Colonic mucosa (tissue), 4 donors: Measurements from ENCODE around the gene CPEB3. TPM values are rescaled to one million over a fixed set of nuclear protein-coding genes. Genes with fewer than 3 reads are reported as not detected.

Experiments
- DNase-seq: peaks from one replicate; pipeline ENCODE4 v3.0.0-alpha.2; 2020
- H3K27ac ChIP-seq: fragments of 200-600 bp; one replicate; pipeline ENCODE4 v1.8.0; 2021
- H3K27me3 ChIP-seq: fragments of 200-600 bp; one replicate; pipeline ENCODE4 v1.8.0; 2021
- H3K36me3 ChIP-seq: fragments of 200-600 bp; one replicate; pipeline ENCODE4 v1.8.0; 2021
- H3K4me1 ChIP-seq: fragments of 200-600 bp; one replicate; pipeline ENCODE4 v1.8.0; 2021; ENCODE audit warnings: mild to moderate bottlenecking
- H3K4me3 ChIP-seq: fragments of 200-600 bp; one replicate; pipeline ENCODE4 v1.8.0; 2021
- H3K9ac ChIP-seq, 2 donors: one replicate each; pipeline ENCODE4 v1.7.0; 2013; ENCODE audit warnings: control low read depth in 2 of 2, low read depth in 2 of 2, low read length in 2 of 2
- H3K9me3 ChIP-seq: fragments of 200-600 bp; one replicate; pipeline ENCODE4 v1.8.0; 2021
- intact Hi-C: fragments of 100-400 bp; cut with DNase I; formaldehyde crosslinking; loops from one replicate; pipeline ENCODE4 v1.14.1; 2022
- total RNA-seq, 2 donors: library from RNA; stranded (reverse); fragmentation: NEBNext Ultra II Directional in 1 of 2; extraction: Animal tissue kit (Norgen Biotek cat#: 25700) in 1 of 2; gene quantifications; one replicate each; pipeline ENCODE4 v1.2.1, GENCODE V29; 2021
- TF ChIP-seq, protein P1 (sequence below): fragments of 200-600 bp; IDR thresholded peaks from one replicate; pipeline ENCODE4 v1.8.0; 2022; ENCODE audit warnings: antibody characterized with exemption, mild to moderate bottlenecking
- donor health status: healthy.
- donor health status: DM: no; HTN: no; CAD: no.
- donor health status: DM: no; HTN: no; CAD: no.

Gene CPEB3
- total RNA-seq, 2 donors from 2014 or later: 4.4 to 7.9 TPM

GRCh38 chr10:92102601-92103213, 188.2 kb downstream of the CPEB3 start:
- Histone ChIP-seq H3K27me3 (no peaks in the 10 kb centered on the region), H3K9me3 (no peaks in the 10 kb centered on the region), H3K4me1 (no peaks in the 10 kb centered on the region), H3K9ac (no peak overlapping the region), H3K4me3 (no peak overlapping the region), H3K27ac (no peak overlapping the region), H3K36me3 (no peaks in the 10 kb centered on the region)
- no peak for DNase-seq
- TF ChIP-seq, protein P1, sequence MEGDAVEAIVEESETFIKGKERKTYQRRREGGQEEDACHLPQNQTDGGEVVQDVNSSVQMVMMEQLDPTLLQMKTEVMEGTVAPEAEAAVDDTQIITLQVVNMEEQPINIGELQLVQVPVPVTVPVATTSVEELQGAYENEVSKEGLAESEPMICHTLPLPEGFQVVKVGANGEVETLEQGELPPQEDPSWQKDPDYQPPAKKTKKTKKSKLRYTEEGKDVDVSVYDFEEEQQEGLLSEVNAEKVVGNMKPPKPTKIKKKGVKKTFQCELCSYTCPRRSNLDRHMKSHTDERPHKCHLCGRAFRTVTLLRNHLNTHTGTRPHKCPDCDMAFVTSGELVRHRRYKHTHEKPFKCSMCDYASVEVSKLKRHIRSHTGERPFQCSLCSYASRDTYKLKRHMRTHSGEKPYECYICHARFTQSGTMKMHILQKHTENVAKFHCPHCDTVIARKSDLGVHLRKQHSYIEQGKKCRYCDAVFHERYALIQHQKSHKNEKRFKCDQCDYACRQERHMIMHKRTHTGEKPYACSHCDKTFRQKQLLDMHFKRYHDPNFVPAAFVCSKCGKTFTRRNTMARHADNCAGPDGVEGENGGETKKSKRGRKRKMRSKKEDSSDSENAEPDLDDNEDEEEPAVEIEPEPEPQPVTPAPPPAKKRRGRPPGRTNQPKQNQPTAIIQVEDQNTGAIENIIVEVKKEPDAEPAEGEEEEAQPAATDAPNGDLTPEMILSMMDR: no peak
- intact Hi-C loops: no loop called here

DNA sequence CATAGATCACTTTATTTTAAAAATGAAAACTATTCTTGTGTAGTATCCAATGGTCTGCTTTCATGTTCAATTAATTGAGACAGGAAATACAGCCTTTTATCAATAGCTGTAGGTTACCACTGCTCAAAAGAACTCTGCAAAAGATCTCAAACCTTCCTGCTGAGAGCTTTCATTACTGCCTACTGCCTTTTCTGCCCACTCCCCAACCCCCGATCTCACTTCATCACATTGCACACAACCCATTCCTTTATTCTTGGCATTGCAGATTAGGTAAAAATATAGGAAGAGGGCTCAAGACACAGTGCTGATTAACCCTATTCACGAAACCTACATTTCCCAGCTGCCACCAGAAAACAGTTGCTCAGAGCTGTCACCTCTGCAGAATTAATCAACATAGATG, 195.9 kb downstream of the CPEB3 start:
- Histone ChIP-seq H3K4me3 (no peak overlapping the region), H3K36me3 (no peaks in the 10 kb centered on the region), H3K9ac (no peak overlapping the region), H3K4me1 (no peaks in the 10 kb centered on the region), H3K9me3 (no peaks in the 10 kb centered on the region), H3K27me3 (no peaks in the 10 kb centered on the region), H3K27ac (no peak overlapping the region)
- TF ChIP-seq, protein P1: no peak
- intact Hi-C loops: no loop called here
- no peak for DNase-seq

DNA sequence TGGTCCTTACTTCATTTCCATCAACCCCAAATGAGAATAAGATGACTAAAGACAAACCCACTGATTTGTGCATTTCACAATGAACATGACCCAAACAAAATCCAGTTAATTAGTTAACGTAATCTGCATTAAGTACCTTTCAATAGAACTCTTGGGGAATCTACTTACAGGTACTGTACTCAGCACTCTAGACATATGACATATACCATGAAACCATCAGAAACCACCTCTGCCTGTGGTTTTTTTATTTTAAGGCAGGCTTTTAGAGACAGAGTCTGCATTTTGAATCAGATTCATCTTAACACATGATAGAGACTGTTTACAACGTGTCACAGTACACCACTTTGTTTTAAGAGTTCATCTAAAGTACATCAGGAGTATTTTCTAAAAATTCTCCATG, 198.9 kb downstream of the CPEB3 start:
- no peaks in the 10 kb centered on the region for H3K4me1 ChIP-seq
- H3K9me3 ChIP-seq: no peaks in the 10 kb centered on the region
- H3K36me3 ChIP-seq: no peaks in the 10 kb centered on the region
- no peaks in the 10 kb centered on the region for H3K27me3 ChIP-seq
- TF ChIP-seq, protein P1: no peak
- H3K9ac ChIP-seq: no peak overlapping the region
- no peak overlapping the region for H3K27ac ChIP-seq
- no peak for DNase-seq
- no peak overlapping the region for H3K4me3 ChIP-seq
- intact Hi-C loops: no loop called here

DNA sequence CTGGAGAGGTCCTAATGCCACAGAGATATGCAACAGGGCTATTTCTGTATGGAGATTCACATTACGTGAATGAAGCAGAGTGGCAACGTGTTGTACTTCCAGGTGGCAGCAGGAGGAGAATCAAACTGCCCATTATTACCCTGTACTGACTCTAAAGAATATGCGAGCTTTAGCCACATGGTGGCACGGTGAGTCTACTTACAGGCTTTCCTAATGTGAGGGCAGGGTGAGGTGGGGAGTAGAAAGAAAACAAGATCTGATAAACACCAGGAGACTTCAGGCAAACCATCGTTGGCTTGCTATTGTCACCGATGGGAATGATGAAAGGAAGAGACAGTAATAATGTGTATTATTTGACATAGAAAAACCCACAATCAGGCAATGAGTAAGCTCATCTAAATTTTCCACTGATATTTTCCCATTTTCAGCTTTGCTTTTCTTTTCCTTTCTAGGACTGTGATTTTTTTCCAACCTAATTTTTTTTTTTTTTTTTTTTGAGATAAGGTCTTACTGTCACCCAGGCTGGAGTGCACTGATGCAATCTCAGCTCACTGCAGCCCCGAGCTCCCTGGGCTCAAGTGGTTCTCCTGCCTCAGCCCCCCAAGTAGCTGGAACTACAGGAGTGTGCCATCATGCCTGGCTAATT, 203.0 kb downstream of the CPEB3 start:
- no peaks in the 10 kb centered on the region for H3K9me3 ChIP-seq
- no peak overlapping the region for H3K4me3 ChIP-seq
- intact Hi-C loops: loop anchor here (2.0 to 5.0 kb wide), 2 partner anchors 204 to 347 kb away; partner anchors contain the start of genes CPEB3 and MARCHF5
- no peaks in the 10 kb centered on the region for H3K4me1 ChIP-seq
- DNase-seq: peak; percentile 76
- TF ChIP-seq, protein P1: peak; percentile 61
- H3K36me3 ChIP-seq: no peaks in the 10 kb centered on the region
- H3K9ac ChIP-seq: no peak overlapping the region
- H3K27me3 ChIP-seq: no peaks in the 10 kb centered on the region
- H3K27ac ChIP-seq: no peak overlapping the region

GRCh38 chr10:92082583-92083280, 208.1 kb downstream of the CPEB3 start:
- no peaks in the 10 kb centered on the region for H3K27me3 ChIP-seq

More at GRCh38 chr10:92082583-92083280, 208.1 kb downstream of the CPEB3 start:
- Histone ChIP-seq H3K4me1 (no peaks in the 10 kb centered on the region), H3K4me3 (no peak overlapping the region), H3K9ac (no peak overlapping the region), H3K27ac (no peak overlapping the region), H3K36me3 (no peaks in the 10 kb centered on the region), H3K9me3 (no peaks in the 10 kb centered on the region)
- no peak for DNase-seq
- intact Hi-C loops: no loop called here
- TF ChIP-seq, protein P1: no peak
